ENCODE results near the gene TTC39A.

- TF ChIP-seq CTCF (IDR thresholded peaks at IDR 0.05) (no peak), POLR2A (IDR thresholded peaks at IDR 0.05) (no peak)
These were observed 31.0 kb downstream of the TTC39A start for GRCh38 chr1:51299185-51299885.
